Frontal cortex (tissue), 4 donors: ENCODE results near the gene IQGAP2. TPM values are rescaled to one million over a fixed set of nuclear protein-coding genes. Genes with fewer than 3 reads are reported as not detected.
"Not testable (repeated sequence)": the region's sequence is repeated elsewhere in the genome, so short reads cannot be mapped to it uniquely, and the experiment has no call there.

Source experiments
- DNase-seq, 2 donors: peaks; one replicate each; pipeline ENCODE4 v3.0.0; 2012; ENCODE audit warnings: low spot score in 2 of 2
- FAIRE-seq: peaks from 2 replicates; lab custom pipeline; 2012; peaks lifted over from hg19 to GRCh38; lab: Jason Lieb, UNC
- total RNA-seq: library from RNA; depleted of rRNA; stranded (reverse); fragments of >200 nt; gene quantifications from one replicate; pipeline ENCODE4 v1.2.3, GENCODE V29; 2014
- donor health status: control.
- donor health status: control.
- donor health status: control.

The IQGAP2 gene
- total RNA-seq, 1 donor from 2014 or later, result 9.4 TPM

- no peak for FAIRE-seq
- no peak for DNase-seq
These were observed 2.9 kb downstream of the IQGAP2 start for GRCh38 chr5:76406014-76406413.

GRCh38 chr5:76406673-76407072, 3.6 kb downstream of the IQGAP2 start:
- DNase-seq (no peak), FAIRE-seq (no peak)

GRCh38 chr5:76408104-76408654, 5.1 kb downstream of the IQGAP2 start:
- no peak for DNase-seq
- FAIRE-seq, result no peak

- DNase-seq (no peak), FAIRE-seq (no peak)
These were observed 9.4 kb downstream of the IQGAP2 start for GRCh38 chr5:76412511-76412910.

- no peak for FAIRE-seq
- DNase-seq, result no peak
These were observed 10.7 kb downstream of the IQGAP2 start for GRCh38 chr5:76413746-76414145.

GRCh38 chr5:76414788-76415187, 11.7 kb downstream of the IQGAP2 start:
- no peak for DNase-seq
- FAIRE-seq, result no peak

- FAIRE-seq (no peak), DNase-seq (no peak)
These were observed 12.8 kb downstream of the IQGAP2 start for GRCh38 chr5:76415855-76416254.

GRCh38 chr5:76419597-76420298, 16.7 kb downstream of the IQGAP2 start:
- DNase-seq (no peak), FAIRE-seq (no peak)

GRCh38 chr5:76422227-76422626, 19.1 kb downstream of the IQGAP2 start:
- no peak for FAIRE-seq
- no peak for DNase-seq

- DNase-seq, result no peak
- no peak for FAIRE-seq
These were observed 19.7 kb downstream of the IQGAP2 start for GRCh38 chr5:76422742-76423141.

GRCh38 chr5:76425146-76425545, 22.1 kb downstream of the IQGAP2 start:
- FAIRE-seq, result no peak
- DNase-seq, result no peak

GRCh38 chr5:76425928-76426804, 23.1 kb downstream of the IQGAP2 start:
- DNase-seq (no peak), FAIRE-seq (no peak)

GRCh38 chr5:76427206-76428140, 24.4 kb downstream of the IQGAP2 start:
- DNase-seq (no peak), FAIRE-seq (no peak)

- not testable (repeated sequence) for FAIRE-seq, DNase-seq
These were observed 25.5 kb downstream of the IQGAP2 start for GRCh38 chr5:76428550-76428949.

- FAIRE-seq (no peak), DNase-seq (no peak)
These were observed 30.2 kb downstream of the IQGAP2 start for GRCh38 chr5:76433261-76433660.

GRCh38 chr5:76437507-76437906, 34.4 kb downstream of the IQGAP2 start:
- DNase-seq, FAIRE-seq: not testable (repeated sequence)

GRCh38 chr5:76438025-76438424, 34.9 kb downstream of the IQGAP2 start:
- FAIRE-seq (no peak), DNase-seq (no peak)

GRCh38 chr5:76439201-76439600, 36.1 kb downstream of the IQGAP2 start:
- DNase-seq, result no peak

GRCh38 chr5:76439929-76440328, 36.8 kb downstream of the IQGAP2 start:
- FAIRE-seq (no peak), DNase-seq (no peak)

More at GRCh38 chr5:76439201-76439600, 36.1 kb downstream of the IQGAP2 start:
- no peak for FAIRE-seq

GRCh38 chr5:76441101-76441500, 38.0 kb downstream of the IQGAP2 start:
- no peak for FAIRE-seq
- DNase-seq, result no peak
